ENCODE data around the gene RALGPS2. TPM values are rescaled to one million over a fixed set of nuclear protein-coding genes. Genes with fewer than 3 reads are reported as not detected.
A peak's percentile ranks its signal among the peaks of the same experiment; 100 is the strongest.

RALGPS2 gene, protein sequence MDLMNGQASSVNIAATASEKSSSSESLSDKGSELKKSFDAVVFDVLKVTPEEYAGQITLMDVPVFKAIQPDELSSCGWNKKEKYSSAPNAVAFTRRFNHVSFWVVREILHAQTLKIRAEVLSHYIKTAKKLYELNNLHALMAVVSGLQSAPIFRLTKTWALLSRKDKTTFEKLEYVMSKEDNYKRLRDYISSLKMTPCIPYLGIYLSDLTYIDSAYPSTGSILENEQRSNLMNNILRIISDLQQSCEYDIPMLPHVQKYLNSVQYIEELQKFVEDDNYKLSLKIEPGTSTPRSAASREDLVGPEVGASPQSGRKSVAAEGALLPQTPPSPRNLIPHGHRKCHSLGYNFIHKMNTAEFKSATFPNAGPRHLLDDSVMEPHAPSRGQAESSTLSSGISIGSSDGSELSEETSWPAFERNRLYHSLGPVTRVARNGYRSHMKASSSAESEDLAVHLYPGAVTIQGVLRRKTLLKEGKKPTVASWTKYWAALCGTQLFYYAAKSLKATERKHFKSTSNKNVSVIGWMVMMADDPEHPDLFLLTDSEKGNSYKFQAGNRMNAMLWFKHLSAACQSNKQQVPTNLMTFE
- 74.8 and 102 TPM in 2 replicates for total RNA-seq (2014; rRNA removed; shearing (Covaris generic))
- total RNA-seq (2022): 91.6 and 94.5 TPM in 2 replicates
- Bru-seq, nascent RNA: percentile 96 among the genes with signal in this experiment
- BruChase-seq, experiment 1, labeled RNA remaining after a 6-hour chase: percentile 90 among the genes with signal in this experiment
- BruChase-seq, experiment 2, labeled RNA remaining after a 2-hour chase: percentile 93 among the genes with signal in this experiment
- long read RNA-seq, full-length matches to known transcripts: 14 of 41 reads
- long read RNA-seq, partial matches to known transcripts: 2 of 41 reads
- long read RNA-seq, other reads (novel, unspliced or antisense): 25 of 41 reads

DNA sequence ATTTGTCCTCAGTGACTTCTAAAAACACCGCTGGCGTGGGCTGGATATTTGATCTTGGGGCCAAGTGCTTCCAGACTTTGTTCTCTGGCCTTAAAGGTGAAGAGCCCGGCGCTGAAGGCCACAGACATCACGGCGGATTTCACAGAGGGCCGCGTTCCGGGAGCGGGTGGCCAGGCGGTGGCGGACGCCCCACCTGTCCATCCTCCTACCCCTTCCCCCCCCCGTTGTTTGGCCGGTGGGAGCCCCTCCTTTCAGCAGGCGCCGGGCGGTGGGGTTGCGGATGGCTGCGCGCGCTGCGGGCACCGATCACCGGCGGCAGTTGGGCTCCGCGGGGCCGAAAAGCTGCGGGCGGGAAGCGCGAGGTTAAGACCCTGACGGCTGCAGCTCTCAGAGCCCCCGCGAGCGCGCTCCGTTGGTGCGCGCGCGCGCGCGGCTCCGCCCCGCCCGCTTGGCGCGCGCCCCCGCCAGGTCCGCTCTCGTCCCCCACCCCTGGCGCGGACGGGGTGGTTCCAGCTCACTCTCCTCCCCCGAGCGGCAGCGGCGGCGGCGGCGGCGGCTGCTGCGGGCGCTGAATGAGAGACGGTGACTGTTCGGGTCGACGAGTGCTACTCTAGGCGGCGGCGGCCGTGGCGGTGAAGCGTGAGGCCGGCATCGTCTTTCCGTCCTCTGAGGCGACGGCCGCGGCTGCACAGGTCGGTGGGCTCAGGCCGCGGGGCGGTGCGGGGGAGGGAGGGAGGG lies at the start of gene RALGPS2:
Gene RALGPS2 (plus strand): TSS at position 517 of the 738 bp plus-strand sequence. CDS start 51,521 bp downstream, outside the sequence.
- CTCF ChIA-PET (ENCODE audit: unreplicated experiment): interaction anchor here (0.6 to 1.0 kb wide), 5 partner anchors 24 to 208 kb away, joined by 3 to 5 read pairs (median 4); no protein-coding TSS in a partner anchor
- Histone ChIP-seq H2AFZ (ENCODE audit: low read length) (peak within 1 kb of the TSS; percentile 32; the same call in 1 of the 2 replicates), H3K4me2 (ENCODE audit: low read length) (peak within 1 kb of the TSS; percentile 84), H3K9me3 (ENCODE audit: low read length) (peaks cover 9% of the 10 kb centered on the region), H4K20me1 (ENCODE audit: insufficient read depth, low read length) (peaks cover 8% of the 10 kb centered on the region; the same call in 1 of the 2 replicates), H3K27ac (ENCODE audit: low read depth, low read length, poor library complexity, severe bottlenecking) (peak within 1 kb of the TSS; percentile 84), H3K79me2 (ENCODE audit: insufficient read depth, low read depth, low read length) (peaks cover 56% of the 10 kb centered on the region), H3K9me2 (ENCODE audit: insufficient read depth, low read length) (no peaks in the 10 kb centered on the region), H3K36me3 (ENCODE audit: insufficient read depth, low read length) (peaks cover 41% of the 10 kb centered on the region), H3K4me3 (ENCODE audit: low read depth, low read length, poor library complexity, severe bottlenecking) (peak within 1 kb of the TSS; percentile 92), H3K4me1 (ENCODE audit: insufficient read depth, low read length, poor library complexity, severe bottlenecking) (peaks cover 32% of the 10 kb centered on the region)
- TF ChIP-seq EZH2phosphoT487 (IDR thresholded peaks at IDR 0.05; ENCODE audit: borderline replicate concordance, low read depth, low read length): no peak
- TF ChIP-seq, protein P1, sequence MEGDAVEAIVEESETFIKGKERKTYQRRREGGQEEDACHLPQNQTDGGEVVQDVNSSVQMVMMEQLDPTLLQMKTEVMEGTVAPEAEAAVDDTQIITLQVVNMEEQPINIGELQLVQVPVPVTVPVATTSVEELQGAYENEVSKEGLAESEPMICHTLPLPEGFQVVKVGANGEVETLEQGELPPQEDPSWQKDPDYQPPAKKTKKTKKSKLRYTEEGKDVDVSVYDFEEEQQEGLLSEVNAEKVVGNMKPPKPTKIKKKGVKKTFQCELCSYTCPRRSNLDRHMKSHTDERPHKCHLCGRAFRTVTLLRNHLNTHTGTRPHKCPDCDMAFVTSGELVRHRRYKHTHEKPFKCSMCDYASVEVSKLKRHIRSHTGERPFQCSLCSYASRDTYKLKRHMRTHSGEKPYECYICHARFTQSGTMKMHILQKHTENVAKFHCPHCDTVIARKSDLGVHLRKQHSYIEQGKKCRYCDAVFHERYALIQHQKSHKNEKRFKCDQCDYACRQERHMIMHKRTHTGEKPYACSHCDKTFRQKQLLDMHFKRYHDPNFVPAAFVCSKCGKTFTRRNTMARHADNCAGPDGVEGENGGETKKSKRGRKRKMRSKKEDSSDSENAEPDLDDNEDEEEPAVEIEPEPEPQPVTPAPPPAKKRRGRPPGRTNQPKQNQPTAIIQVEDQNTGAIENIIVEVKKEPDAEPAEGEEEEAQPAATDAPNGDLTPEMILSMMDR (conservative IDR thresholded peaks at IDR 0.05; ENCODE audit: low read length): no peak
- no TSS peak for BruUV-seq (replicated peaks)
- peak; percentile 93 for DNase-seq (ENCODE audit: low spot score)
- POLR2A ChIA-PET: interaction anchor here (0.6 to 5.3 kb wide), 14 partner anchors 15 to 209 kb away, joined by 3 to 108 read pairs (median 4); no protein-coding TSS in a partner anchor
- intact Hi-C loops (cut with micrococcal nuclease; ENCODE audit: unreplicated experiment): loop anchor here (1.0 kb wide), 2 partner anchors 119 to 144 kb away; no protein-coding TSS in a partner anchor

DNA sequence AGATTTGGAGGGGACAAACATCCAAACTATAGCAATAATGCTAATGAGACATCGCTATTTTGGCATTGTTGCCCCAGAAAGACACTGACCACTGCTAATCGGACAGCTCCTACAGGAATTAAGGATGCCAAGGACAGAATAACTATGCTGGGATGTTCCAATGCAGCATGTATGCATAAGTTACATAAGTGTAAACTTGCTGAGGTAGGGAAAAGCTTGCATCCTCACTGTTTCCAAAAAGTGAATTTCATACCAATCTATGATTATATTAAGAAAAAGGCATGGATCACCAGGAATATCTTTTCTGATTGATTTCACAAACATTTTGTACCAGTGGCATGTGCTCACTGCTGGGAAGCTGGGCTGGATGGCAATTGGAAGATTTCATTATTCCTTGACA lies 45.8 kb upstream of the RALGPS2 start:
- no peaks in the 10 kb centered on the region for H3K9me2 ChIP-seq (ENCODE audit: insufficient read depth, low read length)
- POLR2A ChIA-PET: interaction anchor here (1.0 to 1.6 kb wide), 7 partner anchors 8 to 134 kb away, joined by 3 to 10 read pairs (median 3); no protein-coding TSS in a partner anchor
- no peaks in the 10 kb centered on the region for H3K79me2 ChIP-seq (ENCODE audit: insufficient read depth, low read depth, low read length)
- no peak overlapping the region for H3K27ac ChIP-seq (ENCODE audit: low read depth, low read length, poor library complexity, severe bottlenecking)
- intact Hi-C loops (cut with micrococcal nuclease; ENCODE audit: unreplicated experiment): no loop called here
- no TSS peak for BruUV-seq (replicated peaks)
- H3K4me1 ChIP-seq (ENCODE audit: insufficient read depth, low read length, poor library complexity, severe bottlenecking): peaks cover 7% of the 10 kb centered on the region
- TF ChIP-seq EZH2phosphoT487 (IDR thresholded peaks at IDR 0.05; ENCODE audit: borderline replicate concordance, low read depth, low read length): no peak
- TF ChIP-seq, protein P1 (conservative IDR thresholded peaks at IDR 0.05; ENCODE audit: low read length): no peak
- H3K4me2 ChIP-seq (ENCODE audit: low read length): no peak overlapping the region
- H3K9me3 ChIP-seq (ENCODE audit: low read length): no peaks in the 10 kb centered on the region
- CTCF ChIA-PET (ENCODE audit: unreplicated experiment): interaction anchor here (0.6 kb wide), 1 partner anchor 325 kb away, joined by 3 read pairs; no protein-coding TSS in a partner anchor
- no peaks in the 10 kb centered on the region for H3K36me3 ChIP-seq (ENCODE audit: insufficient read depth, low read length)
- no peak overlapping the region for H2AFZ ChIP-seq (ENCODE audit: low read length)
- no peak for DNase-seq (ENCODE audit: low spot score)
- no peaks in the 10 kb centered on the region for H4K20me1 ChIP-seq (ENCODE audit: insufficient read depth, low read length)
- no peak overlapping the region for H3K4me3 ChIP-seq (ENCODE audit: low read depth, low read length, poor library complexity, severe bottlenecking)
